HEK293 (cell line): Measurements from ENCODE around the gene SERGEF.

ENCODE experiments used
- CTCF ChIA-PET: fragments of 350-600 bp; formaldehyde crosslinking; extraction: SDS; loops from one replicate; lab custom pipeline; 2021; ENCODE audit warnings: antibody characterized with exemption; lab: Yijun Ruan, JAX
- POLR2A ChIA-PET: fragments of 300-600 bp; formaldehyde crosslinking; extraction: SDS; loops from one replicate; lab custom pipeline; 2020; ENCODE audit warnings: antibody characterized with exemption, inconsistent platforms; lab: Yijun Ruan, JAX
- H3K27ac ChIP-seq: fragments of 200-500 bp; sonication (Bioruptor generic); 2 replicates; pipeline ENCODE4 v1.5.1; 2014; ENCODE audit warnings: low read depth, low read length, control low read depth, inconsistent platforms; ENCODE audit errors: extremely low read depth
- H3K36me3 ChIP-seq, 2 experiments: fragments of 200-500 bp in 1 of 2; sonication (Bioruptor generic) in 1 of 2; 1 replicate in 1 of 2; 2 replicates in 1 of 2; pipeline ENCODE4 v1.5.1; 2014 to 2017; ENCODE audit warnings: inconsistent platforms in 2 of 2, low read length in 2 of 2; ENCODE audit not compliant: control insufficient read depth in 2 of 2, insufficient read depth in 1 of 2
- H3K4me1 ChIP-seq: fragments of 200-500 bp; sonication (Bioruptor generic); 2 replicates; pipeline ENCODE4 v1.5.1; 2014; ENCODE audit warnings: mild to moderate bottlenecking, low read length, inconsistent platforms; ENCODE audit not compliant: control insufficient read depth, insufficient read depth
- H3K4me3 ChIP-seq: 2 replicates; pipeline ENCODE4 v1.5.1; 2011; ENCODE audit warnings: low read depth, mild to moderate bottlenecking, control low read depth, low read length, moderate library complexity
- H3K9me3 ChIP-seq: fragments of 200-500 bp; sonication (Bioruptor generic); 2 replicates; pipeline ENCODE4 v1.5.1; 2014; ENCODE audit warnings: low read depth, low read length, inconsistent platforms; ENCODE audit not compliant: control insufficient read depth, insufficient read depth
- GLIS1 ChIP-seq: fragments of 450-650 bp; formaldehyde crosslinking; IDR thresholded peaks from 2 replicates; pipeline ENCODE4 v1.5.1; 2016; ENCODE audit warnings: missing biosample characterization, missing genetic modification characterization
- KLF7 ChIP-seq: fragments of 450-650 bp; formaldehyde crosslinking; IDR thresholded peaks from 2 replicates; pipeline ENCODE4 v1.5.1; 2016; ENCODE audit warnings: missing biosample characterization, missing genetic modification characterization, borderline replicate concordance
- MYNN ChIP-seq: fragments of 450-650 bp; formaldehyde crosslinking; IDR thresholded peaks from 2 replicates; pipeline ENCODE4 v1.5.1; 2016; ENCODE audit warnings: missing biosample characterization, missing genetic modification characterization, borderline replicate concordance
- SCRT1 ChIP-seq: fragments of 450-650 bp; formaldehyde crosslinking; IDR thresholded peaks from 2 replicates; pipeline ENCODE4 v1.5.1; 2016; ENCODE audit warnings: missing biosample characterization, missing genetic modification characterization, borderline replicate concordance
- ZBTB48 ChIP-seq: fragments of 450-650 bp; formaldehyde crosslinking; IDR thresholded peaks from 2 replicates; pipeline ENCODE4 v1.5.1; 2016; ENCODE audit warnings: missing biosample characterization, missing genetic modification characterization
- ZNF138 ChIP-seq: fragments of 450-650 bp; formaldehyde crosslinking; IDR thresholded peaks from 2 replicates; pipeline ENCODE4 v1.5.1; 2016; ENCODE audit warnings: missing biosample characterization, missing genetic modification characterization, borderline replicate concordance
- ZNF202 ChIP-seq: fragments of 450-650 bp; formaldehyde crosslinking; IDR thresholded peaks from 2 replicates; pipeline ENCODE4 v1.5.1; 2016; ENCODE audit warnings: missing biosample characterization, missing genetic modification characterization, borderline replicate concordance
- ZNF514 ChIP-seq: fragments of 450-650 bp; formaldehyde crosslinking; IDR thresholded peaks from 2 replicates; pipeline ENCODE4 v1.5.1; 2016; ENCODE audit warnings: missing biosample characterization, missing genetic modification characterization
- ZNF529 ChIP-seq: fragments of 450-650 bp; formaldehyde crosslinking; IDR thresholded peaks from 2 replicates; pipeline ENCODE4 v1.5.1; 2017; ENCODE audit warnings: missing genetic modification characterization, missing biosample characterization; ENCODE audit not compliant: insufficient replicate concordance
- ZNF560 ChIP-seq: fragments of 450-650 bp; formaldehyde crosslinking; IDR thresholded peaks from 2 replicates; pipeline ENCODE4 v1.5.1; 2017; ENCODE audit warnings: missing biosample characterization, missing genetic modification characterization, borderline replicate concordance
- ZNF610 ChIP-seq: fragments of 450-650 bp; formaldehyde crosslinking; IDR thresholded peaks from 2 replicates; pipeline ENCODE4 v1.5.1; 2016; ENCODE audit warnings: missing biosample characterization, missing genetic modification characterization, borderline replicate concordance
- ZNF629 ChIP-seq: fragments of 450-650 bp; formaldehyde crosslinking; IDR thresholded peaks from 2 replicates; pipeline ENCODE4 v1.5.1; 2017; ENCODE audit warnings: missing biosample characterization, missing genetic modification characterization
- ZNF654 ChIP-seq: fragments of 450-650 bp; formaldehyde crosslinking; IDR thresholded peaks from 2 replicates; pipeline ENCODE4 v1.5.1; 2016; ENCODE audit warnings: low read depth, missing biosample characterization, missing genetic modification characterization
- ZNF658 ChIP-seq: fragments of 450-650 bp; formaldehyde crosslinking; IDR thresholded peaks from 2 replicates; pipeline ENCODE4; 2016; ENCODE audit warnings: missing biosample characterization, missing genetic modification characterization
- ZNF777 ChIP-seq: fragments of 450-650 bp; formaldehyde crosslinking; IDR thresholded peaks from 2 replicates; pipeline ENCODE4 v1.5.1; 2017; ENCODE audit warnings: missing biosample characterization, missing genetic modification characterization, borderline replicate concordance
- ZNF843 ChIP-seq: fragments of 450-650 bp; formaldehyde crosslinking; IDR thresholded peaks from 2 replicates; pipeline ENCODE4 v1.5.1; 2016; ENCODE audit warnings: missing biosample characterization, missing genetic modification characterization
- TF ChIP-seq, protein P1 (sequence below): fragments of 450-650 bp; formaldehyde crosslinking; IDR thresholded peaks from 2 replicates; pipeline ENCODE4; 2016; ENCODE audit warnings: missing biosample characterization, missing genetic modification characterization
- TF ChIP-seq, protein P2 (sequence below): fragments of 450-650 bp; formaldehyde crosslinking; IDR thresholded peaks from 2 replicates; pipeline ENCODE4 v1.5.1; 2016; ENCODE audit warnings: missing biosample characterization, missing genetic modification characterization
- TF ChIP-seq, protein P3 (sequence below): fragments of 450-650 bp; formaldehyde crosslinking; IDR thresholded peaks from 2 replicates; pipeline ENCODE4 v1.5.1; 2016; ENCODE audit warnings: missing biosample characterization, missing genetic modification characterization

Gene SERGEF

GRCh38 chr11:17810746-17811145 lies 202.1 kb downstream of the SERGEF start:
- Histone ChIP-seq H3K4me1 (no peaks in the 10 kb centered on the region), H3K4me3 (no peak overlapping the region), H3K36me3 (no peaks in the 10 kb centered on the region), H3K9me3 (no peaks in the 10 kb centered on the region)
- POLR2A ChIA-PET: no interaction called here
- TF ChIP-seq SCRT1 (0 out of 2 replicates have a peak, but pooled peaks have one; percentile 14), ZNF654 (tag by site-specific recombination) (no peak)
- TF ChIP-seq, all 188 proteins: peak for 1
- no peak overlapping the region for H3K27ac ChIP-seq
- CTCF ChIA-PET: interaction anchor here (0.6 to 0.9 kb wide), 2 partner anchors 9 to 80 kb away, joined by 3 to 5 read pairs; no protein-coding TSS in a partner anchor

DNA sequence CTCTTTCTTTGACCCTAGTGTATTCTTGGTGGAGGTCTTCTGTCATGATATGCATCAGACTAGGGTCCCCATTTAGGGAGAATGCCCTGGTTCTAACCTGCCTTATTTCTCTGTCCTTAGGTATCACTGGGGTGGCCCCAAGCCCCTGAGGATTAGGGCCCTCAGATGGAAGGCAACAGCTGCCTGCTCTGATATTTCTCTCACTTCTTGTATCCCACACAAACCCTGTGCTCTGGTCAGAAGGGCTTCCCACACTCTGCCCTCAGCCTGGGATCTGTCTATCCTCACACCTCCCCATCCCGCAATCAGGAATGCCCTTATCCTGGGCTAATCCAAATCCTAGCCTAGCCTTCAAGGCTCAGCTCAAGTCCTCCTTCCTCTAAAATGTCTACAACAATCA lies 202.8 kb downstream of the SERGEF start:
- Histone ChIP-seq H3K4me3 (no peak overlapping the region), H3K27ac (no peak overlapping the region), H3K4me1 (no peaks in the 10 kb centered on the region), H3K9me3 (no peaks in the 10 kb centered on the region), H3K36me3 (no peaks in the 10 kb centered on the region)
- ChIA-PET POLR2A (no interaction called here), CTCF (no interaction called here)
- TF ChIP-seq ZNF610 (no peak), ZNF843 (tag by site-specific recombination) (no peak), ZNF138 (no peak), KLF7 (tag by site-specific recombination) (no peak), ZNF658 (tag by site-specific recombination) (no peak), ZNF529 (tag by site-specific recombination) (no peak), ZNF560 (no peak), ZBTB48 (tag by site-specific recombination) (no peak), GLIS1 (no peak), MYNN (tag by site-specific recombination) (no peak), ZNF202 (tag by site-specific recombination) (no peak), ZNF629 (tag by site-specific recombination) (no peak), SCRT1 (no peak), ZNF514 (tag by site-specific recombination) (no peak), ZNF777 (no peak)
- TF ChIP-seq, protein P1, sequence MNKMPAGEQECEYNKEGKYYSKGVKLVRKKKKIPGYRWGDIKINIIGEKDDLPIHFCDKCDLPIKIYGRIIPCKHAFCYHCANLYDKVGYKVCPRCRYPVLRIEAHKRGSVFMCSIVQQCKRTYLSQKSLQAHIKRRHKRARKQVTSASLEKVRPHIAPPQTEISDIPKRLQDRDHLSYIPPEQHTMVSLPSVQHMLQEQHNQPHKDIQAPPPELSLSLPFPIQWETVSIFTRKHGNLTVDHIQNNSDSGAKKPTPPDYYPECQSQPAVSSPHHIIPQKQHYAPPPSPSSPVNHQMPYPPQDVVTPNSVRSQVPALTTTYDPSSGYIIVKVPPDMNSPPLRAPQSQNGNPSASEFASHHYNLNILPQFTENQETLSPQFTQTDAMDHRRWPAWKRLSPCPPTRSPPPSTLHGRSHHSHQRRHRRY: no peak
- TF ChIP-seq, protein P2, sequence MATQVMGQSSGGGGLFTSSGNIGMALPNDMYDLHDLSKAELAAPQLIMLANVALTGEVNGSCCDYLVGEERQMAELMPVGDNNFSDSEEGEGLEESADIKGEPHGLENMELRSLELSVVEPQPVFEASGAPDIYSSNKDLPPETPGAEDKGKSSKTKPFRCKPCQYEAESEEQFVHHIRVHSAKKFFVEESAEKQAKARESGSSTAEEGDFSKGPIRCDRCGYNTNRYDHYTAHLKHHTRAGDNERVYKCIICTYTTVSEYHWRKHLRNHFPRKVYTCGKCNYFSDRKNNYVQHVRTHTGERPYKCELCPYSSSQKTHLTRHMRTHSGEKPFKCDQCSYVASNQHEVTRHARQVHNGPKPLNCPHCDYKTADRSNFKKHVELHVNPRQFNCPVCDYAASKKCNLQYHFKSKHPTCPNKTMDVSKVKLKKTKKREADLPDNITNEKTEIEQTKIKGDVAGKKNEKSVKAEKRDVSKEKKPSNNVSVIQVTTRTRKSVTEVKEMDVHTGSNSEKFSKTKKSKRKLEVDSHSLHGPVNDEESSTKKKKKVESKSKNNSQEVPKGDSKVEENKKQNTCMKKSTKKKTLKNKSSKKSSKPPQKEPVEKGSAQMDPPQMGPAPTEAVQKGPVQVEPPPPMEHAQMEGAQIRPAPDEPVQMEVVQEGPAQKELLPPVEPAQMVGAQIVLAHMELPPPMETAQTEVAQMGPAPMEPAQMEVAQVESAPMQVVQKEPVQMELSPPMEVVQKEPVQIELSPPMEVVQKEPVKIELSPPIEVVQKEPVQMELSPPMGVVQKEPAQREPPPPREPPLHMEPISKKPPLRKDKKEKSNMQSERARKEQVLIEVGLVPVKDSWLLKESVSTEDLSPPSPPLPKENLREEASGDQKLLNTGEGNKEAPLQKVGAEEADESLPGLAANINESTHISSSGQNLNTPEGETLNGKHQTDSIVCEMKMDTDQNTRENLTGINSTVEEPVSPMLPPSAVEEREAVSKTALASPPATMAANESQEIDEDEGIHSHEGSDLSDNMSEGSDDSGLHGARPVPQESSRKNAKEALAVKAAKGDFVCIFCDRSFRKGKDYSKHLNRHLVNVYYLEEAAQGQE: no peak
- TF ChIP-seq, protein P3, sequence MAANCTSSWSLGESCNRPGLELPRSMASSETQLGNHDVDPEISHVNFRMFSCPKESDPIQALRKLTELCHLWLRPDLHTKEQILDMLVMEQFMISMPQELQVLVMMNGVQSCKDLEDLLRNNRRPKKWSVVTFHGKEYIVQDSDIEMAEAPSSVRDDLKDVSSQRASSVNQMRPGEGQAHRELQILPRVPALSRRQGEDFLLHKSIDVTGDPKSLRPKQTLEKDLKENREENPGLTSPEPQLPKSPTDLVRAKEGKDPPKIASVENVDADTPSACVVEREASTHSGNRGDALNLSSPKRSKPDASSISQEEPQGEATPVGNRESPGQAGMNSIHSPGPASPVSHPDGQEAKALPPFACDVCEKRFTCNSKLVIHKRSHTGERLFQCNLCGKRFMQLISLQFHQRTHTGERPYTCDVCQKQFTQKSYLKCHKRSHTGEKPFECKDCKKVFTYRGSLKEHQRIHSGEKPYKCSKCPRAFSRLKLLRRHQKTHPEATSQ (tag by site-specific recombination): no peak
